NB4 (cell line): ENCODE measurements around the gene SERAC1.

ENCODE experiments used
- POLR2A ChIP-seq: IDR thresholded peaks from 2 replicates; pipeline ENCODE4 v1.6.1; 2011; ENCODE audit warnings: mild to moderate bottlenecking; ENCODE audit not compliant: insufficient read length; ENCODE audit errors: extremely low read depth
- TF ChIP-seq, protein P1 (sequence below): IDR thresholded peaks from one replicate; pipeline ENCODE4 v1.5.1; 2012; ENCODE audit warnings: low read depth, low read length
- TF ChIP-seq, protein P2 (sequence below): IDR thresholded peaks from 2 replicates; pipeline ENCODE4 v1.6.1; 2011; ENCODE audit warnings: low read depth, low read length

DNA sequence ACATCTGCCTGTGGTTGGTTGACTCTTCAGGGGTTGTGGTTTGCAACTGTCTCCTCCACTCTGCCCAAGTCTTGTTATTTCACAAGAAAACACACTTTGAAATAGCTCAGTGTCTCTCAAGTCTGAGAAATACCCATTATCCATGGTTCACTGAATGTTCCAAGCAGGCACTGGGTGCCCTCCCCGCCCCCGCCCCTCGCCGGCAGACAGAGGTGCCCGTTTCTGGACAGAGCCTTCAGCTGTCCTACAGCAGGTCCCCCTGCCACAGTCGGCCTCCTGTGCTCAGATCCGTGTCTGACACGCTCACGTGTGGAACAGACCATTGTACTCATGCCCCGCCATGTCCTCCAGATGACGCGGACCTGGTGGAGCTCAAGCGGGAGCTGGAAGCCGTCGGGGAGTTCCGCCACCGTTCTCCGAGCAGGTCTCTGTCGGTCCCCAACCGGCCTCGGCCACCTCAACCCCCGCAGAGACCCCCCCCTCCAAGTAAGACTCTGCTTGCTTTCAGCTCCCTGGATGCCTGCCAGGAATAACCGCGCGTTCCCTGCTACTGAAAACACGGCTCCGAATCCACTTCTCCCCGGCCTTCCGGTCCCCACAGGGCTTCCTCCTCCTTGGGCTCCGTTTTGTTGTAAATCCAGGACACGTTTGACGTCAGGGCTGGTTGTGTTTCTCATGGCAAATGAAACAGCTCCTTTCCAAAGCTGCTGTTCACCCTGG is 81.4 kb downstream of the SERAC1 start:
- TF ChIP-seq, protein P1, sequence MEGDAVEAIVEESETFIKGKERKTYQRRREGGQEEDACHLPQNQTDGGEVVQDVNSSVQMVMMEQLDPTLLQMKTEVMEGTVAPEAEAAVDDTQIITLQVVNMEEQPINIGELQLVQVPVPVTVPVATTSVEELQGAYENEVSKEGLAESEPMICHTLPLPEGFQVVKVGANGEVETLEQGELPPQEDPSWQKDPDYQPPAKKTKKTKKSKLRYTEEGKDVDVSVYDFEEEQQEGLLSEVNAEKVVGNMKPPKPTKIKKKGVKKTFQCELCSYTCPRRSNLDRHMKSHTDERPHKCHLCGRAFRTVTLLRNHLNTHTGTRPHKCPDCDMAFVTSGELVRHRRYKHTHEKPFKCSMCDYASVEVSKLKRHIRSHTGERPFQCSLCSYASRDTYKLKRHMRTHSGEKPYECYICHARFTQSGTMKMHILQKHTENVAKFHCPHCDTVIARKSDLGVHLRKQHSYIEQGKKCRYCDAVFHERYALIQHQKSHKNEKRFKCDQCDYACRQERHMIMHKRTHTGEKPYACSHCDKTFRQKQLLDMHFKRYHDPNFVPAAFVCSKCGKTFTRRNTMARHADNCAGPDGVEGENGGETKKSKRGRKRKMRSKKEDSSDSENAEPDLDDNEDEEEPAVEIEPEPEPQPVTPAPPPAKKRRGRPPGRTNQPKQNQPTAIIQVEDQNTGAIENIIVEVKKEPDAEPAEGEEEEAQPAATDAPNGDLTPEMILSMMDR: no peak
- TF ChIP-seq, protein P2, sequence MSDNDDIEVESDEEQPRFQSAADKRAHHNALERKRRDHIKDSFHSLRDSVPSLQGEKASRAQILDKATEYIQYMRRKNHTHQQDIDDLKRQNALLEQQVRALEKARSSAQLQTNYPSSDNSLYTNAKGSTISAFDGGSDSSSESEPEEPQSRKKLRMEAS: peak; percentile 60; the same call in 1 of the 2 replicates
- TF ChIP-seq POLR2A: peak; percentile 22
